GM12891 (cell line): ENCODE measurements around the gene FARP1.
"Not testable (repeated sequence)": the region's sequence is repeated elsewhere in the genome, so short reads cannot be mapped to it uniquely, and the experiment has no call there.

ENCODE experiments used
- DNase-seq: peaks from one replicate; pipeline ENCODE4 v3.0.0; 2011; ENCODE audit warnings: low spot score; ENCODE audit not compliant: insufficient read length
- FAIRE-seq: peaks from 2 replicates; lab custom pipeline; 2011; peaks lifted over from hg19 to GRCh38; lab: Jason Lieb, UNC
- PAX5 ChIP-seq: IDR thresholded peaks from 2 replicates; pipeline ENCODE4 v1.6.1; 2011; ENCODE audit warnings: low read length, moderate library complexity, mild to moderate bottlenecking; ENCODE audit not compliant: insufficient read depth, severe bottlenecking
- POLR2A ChIP-seq: IDR thresholded peaks from 2 replicates; pipeline ENCODE4 v1.6.1; 2011; ENCODE audit warnings: low read depth, low read length, control low read depth
- POLR2AphosphoS5 ChIP-seq: IDR thresholded peaks from 2 replicates; pipeline ENCODE4 v1.6.1; 2011; ENCODE audit warnings: low read depth, low read length, control low read depth
- POU2F2 ChIP-seq: IDR thresholded peaks from 2 replicates; pipeline ENCODE4 v1.6.1; 2011; ENCODE audit warnings: low read depth, mild to moderate bottlenecking, control low read depth, low read length, moderate library complexity
- SPI1 ChIP-seq: IDR thresholded peaks from 2 replicates; pipeline ENCODE4 v1.6.1; 2011; ENCODE audit warnings: low read depth, low read length, control low read depth
- TAF1 ChIP-seq: IDR thresholded peaks from 2 replicates; pipeline ENCODE4 v1.6.1; 2011; ENCODE audit warnings: low read depth, low read length, control low read depth

FARP1 gene

DNA sequence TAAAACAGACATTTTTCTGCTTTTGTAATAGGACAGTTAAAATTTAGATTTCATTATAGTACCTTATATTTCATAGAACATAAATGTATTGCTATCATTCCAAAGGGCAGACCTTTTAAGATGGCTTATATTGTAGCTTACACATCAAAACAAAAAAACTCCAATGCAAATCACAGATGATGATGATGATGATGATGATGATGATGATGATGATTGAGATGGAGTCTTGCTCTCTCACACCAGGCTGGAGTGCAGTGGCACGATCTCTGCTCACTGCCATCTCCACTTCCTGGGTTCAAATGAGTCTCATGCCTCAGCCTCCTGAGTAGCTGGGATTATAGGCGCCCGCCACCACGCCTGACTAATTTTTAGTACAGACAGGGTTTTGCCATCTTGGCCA is 224.1 kb downstream of the FARP1 start:
- FAIRE-seq (no peak), DNase-seq (no peak)
- TF ChIP-seq POLR2AphosphoS5 (no peak), PAX5 (no peak), POLR2A (no peak), SPI1 (no peak), TAF1 (no peak), POU2F2 (no peak)

DNA sequence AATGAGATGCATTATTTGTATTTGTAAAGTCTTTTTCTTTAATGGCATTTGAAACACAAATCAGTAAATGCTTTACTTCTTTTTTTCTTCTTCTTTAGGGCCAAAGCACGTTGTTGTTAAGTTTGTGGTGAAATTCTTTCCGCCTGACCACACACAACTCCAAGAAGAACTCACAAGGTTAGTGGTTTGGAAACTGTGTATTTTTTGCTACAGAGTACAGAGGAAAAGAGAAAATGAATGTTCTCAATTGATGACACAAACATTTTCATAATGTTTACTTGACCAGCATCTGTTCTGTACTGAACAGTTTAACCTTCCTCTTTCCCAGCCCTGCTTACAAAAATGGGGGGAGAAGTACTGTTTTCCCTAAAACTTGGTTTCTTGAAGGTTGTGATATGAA is 225.1 kb downstream of the FARP1 start:
- no peak for TF ChIP-seq TAF1
- DNase-seq (no peak), FAIRE-seq (peak; percentile 5)

DNA sequence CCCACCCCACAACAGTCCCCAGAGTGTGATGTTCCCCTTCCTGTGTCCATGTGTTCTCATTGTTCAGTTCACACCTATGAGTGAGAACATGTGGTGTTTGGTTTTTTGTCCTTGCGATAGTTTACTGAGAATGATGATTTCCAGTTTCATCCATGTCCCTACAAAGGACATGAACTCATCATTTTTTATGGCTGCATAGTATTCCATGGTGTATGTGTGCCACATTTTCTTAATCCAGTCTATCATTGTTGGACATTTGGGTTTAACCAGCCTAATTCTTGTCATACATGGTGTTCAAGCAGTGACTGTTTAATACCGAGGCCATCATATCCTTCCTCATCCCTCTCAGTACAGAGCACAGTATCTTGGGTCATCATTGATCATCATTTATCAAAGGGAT is 226.6 kb downstream of the FARP1 start:
- DNase-seq, FAIRE-seq: not testable (repeated sequence)

DNA sequence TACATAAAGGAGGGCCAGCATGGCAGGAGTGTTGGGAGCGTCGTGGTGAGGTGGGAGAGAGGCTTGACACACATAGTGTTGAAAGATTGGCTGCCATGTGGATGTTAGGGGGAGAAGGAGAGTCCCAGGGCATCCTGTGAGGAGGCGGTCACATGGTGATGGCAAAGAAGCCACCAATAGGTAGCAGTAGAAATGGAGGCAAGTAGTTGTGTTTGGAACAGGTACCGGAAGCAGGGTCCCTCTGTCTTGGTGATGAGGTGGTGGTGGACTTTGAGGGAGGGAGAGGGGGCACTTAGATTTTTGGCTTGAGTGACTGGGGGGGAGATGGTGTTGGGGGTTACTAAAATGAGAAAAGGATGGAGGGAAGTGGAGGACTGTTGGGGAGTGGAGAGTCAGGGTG is 227.4 kb downstream of the FARP1 start:
- DNase-seq, result no peak
- FAIRE-seq, result no peak
- TF ChIP-seq POLR2A, result no peak
- TF ChIP-seq POU2F2, result no peak
- TF ChIP-seq POLR2AphosphoS5, result no peak
- TF ChIP-seq SPI1, result no peak
- TF ChIP-seq PAX5, result no peak
- TF ChIP-seq TAF1, result no peak

- no peak for FAIRE-seq
- no peak for DNase-seq
- TF ChIP-seq POU2F2 (no peak), SPI1 (no peak), POLR2A (no peak), PAX5 (no peak), TAF1 (no peak), POLR2AphosphoS5 (no peak)
These were observed 228.1 kb downstream of the FARP1 start for GRCh38 chr13:98370806-98371515.

- FAIRE-seq (no peak), DNase-seq (no peak)
- no peak for TF ChIP-seq POLR2A
- no peak for TF ChIP-seq PAX5
- TF ChIP-seq POLR2AphosphoS5, result no peak
- no peak for TF ChIP-seq TAF1
- no peak for TF ChIP-seq POU2F2
- TF ChIP-seq SPI1, result no peak
These were observed 228.7 kb downstream of the FARP1 start for GRCh38 chr13:98371516-98372023.

DNA sequence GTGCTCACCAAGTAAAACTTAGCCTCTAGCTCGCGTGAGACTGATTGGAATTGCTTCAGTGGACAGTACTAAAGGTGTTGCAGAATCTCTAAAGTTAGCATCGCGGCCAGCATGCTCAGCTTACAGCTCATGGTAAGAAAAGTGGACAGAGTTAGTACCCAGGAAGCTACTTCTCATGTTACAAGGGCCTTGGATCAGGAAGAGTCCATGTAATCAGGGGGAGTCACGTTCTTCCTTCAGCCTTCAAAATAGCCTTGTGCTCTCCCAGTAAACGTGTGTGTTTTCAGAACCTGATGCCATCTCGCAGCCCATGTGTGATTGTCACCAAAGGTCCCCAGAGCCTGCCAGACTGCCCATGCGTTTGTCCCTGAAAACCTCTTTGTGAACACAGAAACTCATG is 230.0 kb downstream of the FARP1 start:
- DNase-seq, result no peak
- no peak for FAIRE-seq

DNA sequence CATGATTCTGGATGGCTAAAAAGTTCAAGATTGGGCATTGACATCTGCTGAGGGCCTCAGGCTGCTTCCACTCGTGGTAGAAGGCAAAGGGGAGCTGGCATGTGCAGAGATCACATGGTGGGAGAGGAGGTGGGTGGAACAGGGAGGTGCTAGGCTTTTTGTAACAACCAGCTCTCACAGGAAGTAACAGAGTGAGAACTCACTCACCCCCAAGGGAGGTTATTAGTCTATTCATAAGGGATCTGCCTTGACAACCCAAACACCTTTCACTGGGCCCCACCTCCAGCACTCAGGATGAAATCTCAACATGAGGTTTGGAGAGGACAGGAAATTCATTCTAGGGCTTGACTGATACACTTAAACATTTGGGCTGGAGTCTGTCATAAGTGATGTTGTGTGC is 231.9 kb downstream of the FARP1 start:
- no peak for DNase-seq
- no peak for TF ChIP-seq POLR2A
- TF ChIP-seq POLR2AphosphoS5, result no peak
- TF ChIP-seq POU2F2, result no peak
- no peak for TF ChIP-seq TAF1
- no peak for TF ChIP-seq PAX5
- no peak for TF ChIP-seq SPI1
- FAIRE-seq, result no peak

More for the DNA sequence above, 230.0 kb downstream of the FARP1 start:
- TF ChIP-seq TAF1 (no peak), POU2F2 (no peak), PAX5 (no peak), SPI1 (no peak), POLR2A (no peak), POLR2AphosphoS5 (no peak)

GRCh38 chr13:98377635-98378378 is 234.9 kb downstream of the FARP1 start:
- FAIRE-seq (peak; percentile 65), DNase-seq (no peak)
- no peak for TF ChIP-seq POU2F2
- TF ChIP-seq POLR2AphosphoS5, result no peak
- TF ChIP-seq TAF1, result no peak
- TF ChIP-seq POLR2A, result no peak
- TF ChIP-seq SPI1, result no peak
- TF ChIP-seq PAX5, result no peak

- FAIRE-seq (no peak), DNase-seq (no peak)
- TF ChIP-seq PAX5, result no peak
- TF ChIP-seq TAF1, result no peak
- TF ChIP-seq POLR2A, result no peak
- no peak for TF ChIP-seq SPI1
- TF ChIP-seq POU2F2, result no peak
- TF ChIP-seq POLR2AphosphoS5, result no peak
These were observed 241.8 kb downstream of the FARP1 start for GRCh38 chr13:98384739-98385138.
